T-cell (primary cell): ENCODE data around the gene EYA2. TPM values are rescaled to one million over a fixed set of nuclear protein-coding genes. Genes with fewer than 3 reads are reported as not detected.

Experiments used
- ATAC-seq, 4 experiments: fragments of 200-7000 bp in 3 of 4; fragments of 150-1000 bp in 1 of 4; cut with Tn5 transposase; replicated peaks in 1 of 4; 1 replicate in 3 of 4; 2 replicates in 1 of 4; pipeline ENCODE4 v1.10.0; 2021; ENCODE audit warnings: moderate library complexity in 3 of 4, mild to moderate bottlenecking in 2 of 4, moderate number of reproducible peaks in 1 of 4
- CTCF ChIA-PET, 2 donors: fragments of 300-600 bp; sonication (Branson Sonifier 250); formaldehyde crosslinking; loops; one replicate each; lab custom pipeline; 2022; ENCODE audit warnings: antibody characterized with exemption in 2 of 2; lab: Charles Lee
- POLR2A ChIA-PET, 2 donors: fragments of 300-600 bp; sonication (Branson Sonifier 250); formaldehyde crosslinking; loops; one replicate each; lab custom pipeline; 2022; ENCODE audit warnings: antibody characterized with exemption in 2 of 2; lab: Charles Lee
- DNase-seq, 35 experiments: peaks; one replicate each; pipeline versions ENCODE4 v3.0.0 to v3.0.0-alpha.2; 2013 to 2023
- H3K27ac ChIP-seq: one replicate; pipeline ENCODE4 v1.5.1; 2013; ENCODE audit warnings: low read length
- H3K27me3 ChIP-seq, 2 experiments: replicated peaks in 1 of 2; 1 replicate in 1 of 2; 2 replicates in 1 of 2; pipeline versions ENCODE4 v1.6.1 to v1.7.0; 2013; ENCODE audit warnings: low read length in 1 of 2, mixed read lengths in 1 of 2; ENCODE audit not compliant: control insufficient read depth in 2 of 2, insufficient read depth in 2 of 2; ENCODE audit errors: extremely low read depth in 1 of 2
- H3K36me3 ChIP-seq, 2 donors: 1 replicate in 1 of 2; 2 replicates in 1 of 2; pipeline versions ENCODE4 v1.6.1 to v1.7.0; 2013; ENCODE audit warnings: low read length in 1 of 2; ENCODE audit not compliant: control insufficient read depth in 2 of 2, insufficient read depth in 1 of 2; ENCODE audit errors: extremely low read depth in 1 of 2
- H3K4me1 ChIP-seq, 2 experiments: 1 replicate in 1 of 2; 2 replicates in 1 of 2; pipeline versions ENCODE4 v1.6.1 to v1.7.0; 2013; ENCODE audit warnings: low read length in 2 of 2, mixed read lengths in 1 of 2; ENCODE audit not compliant: insufficient read depth in 2 of 2, control insufficient read depth in 1 of 2; ENCODE audit errors: extremely low read depth in 1 of 2
- H3K4me3 ChIP-seq, 2 donors: 1 replicate in 1 of 2; 2 replicates in 1 of 2; pipeline versions ENCODE4 v1.5.1 to v1.7.0; 2013; ENCODE audit warnings: mild to moderate bottlenecking in 2 of 2, low read length in 1 of 2, moderate library complexity in 1 of 2; ENCODE audit not compliant: control insufficient read depth in 1 of 2; ENCODE audit errors: extremely low read depth in 1 of 2
- H3K9me3 ChIP-seq: 2 replicates; pipeline ENCODE4 v1.7.0; 2013
- H3K27ac Mint-ChIP-seq, 2 donors: one replicate each; pipeline ENCODE4 v1.8.0; 2020 to 2021; ENCODE audit warnings: mild to moderate bottlenecking in 2 of 2, mixed read lengths in 2 of 2
- H3K27me3 Mint-ChIP-seq, 2 donors: one replicate each; pipeline ENCODE4 v1.8.0; 2021 to 2022; ENCODE audit warnings: mixed read lengths in 2 of 2
- H3K36me3 Mint-ChIP-seq: one replicate; pipeline ENCODE4 v1.8.0; 2021; ENCODE audit warnings: mixed read lengths
- H3K4me1 Mint-ChIP-seq, 3 donors: one replicate each; pipeline ENCODE4 v1.8.0; 2020 to 2022; ENCODE audit warnings: mixed read lengths in 3 of 3, mild to moderate bottlenecking in 1 of 3
- H3K4me3 Mint-ChIP-seq, 3 donors: one replicate each; pipeline ENCODE4 v1.8.0; 2020 to 2022; ENCODE audit warnings: mild to moderate bottlenecking in 3 of 3, mixed read lengths in 3 of 3, moderate library complexity in 3 of 3
- H3K9me3 Mint-ChIP-seq, 3 donors: one replicate each; pipeline ENCODE4 v1.8.0; 2020 to 2022; ENCODE audit warnings: mixed read lengths in 3 of 3
- WGBS: methylation state at CpG from one replicate; pipeline ENCODE4 v1.1.5; 2013; ENCODE audit warnings: missing lambda C conversion rate; ENCODE audit not compliant: insufficient coverage; 5-methylcytosine and 5-hydroxymethylcytosine counted together
- total RNA-seq, 35 experiments: library from RNA in 6 of 35; stranded (reverse) in 6 of 35; fragments of 120-200 nt in 1 of 35; gene quantifications; one replicate each; pipeline versions ENCODE4 v1.2.1 to v1.2.4 and lab custom pipeline; 2013 to 2026

EYA2 gene
- total RNA-seq, 5 donors from 2014 or later (not counting 1 experiment from before 2014, with no cell fraction given) = not detected

DNA sequence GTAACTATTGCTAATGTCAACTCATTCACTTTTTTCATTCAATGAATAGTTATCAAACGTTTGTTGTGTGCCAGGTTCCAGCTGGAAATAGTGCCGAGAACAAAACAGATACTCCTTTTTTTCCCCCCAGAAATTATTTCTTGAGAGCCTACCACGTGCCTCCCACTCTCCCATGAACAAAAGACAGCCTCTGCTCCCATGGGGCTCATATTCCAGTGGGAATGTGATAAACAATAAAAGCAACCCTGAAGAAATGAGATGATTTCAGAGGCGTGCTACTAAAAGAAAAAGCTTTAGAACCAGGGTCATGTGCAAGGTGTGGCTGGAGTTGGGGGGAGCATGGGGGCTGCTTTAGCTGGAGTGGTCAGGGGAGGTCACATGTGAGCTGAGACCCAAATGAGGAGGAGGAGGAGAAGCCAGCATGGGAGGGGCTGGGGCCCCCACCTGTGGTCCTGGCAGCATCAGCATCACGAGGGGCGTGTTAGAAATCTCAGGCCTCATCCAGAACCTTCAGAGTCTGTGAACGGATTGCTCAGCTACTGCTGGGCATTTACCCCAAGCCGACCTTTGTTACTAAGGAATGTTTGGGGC, 157.4 kb downstream of the EYA2 start:
- H3K27ac Mint-ChIP-seq = no peak overlapping the region
- no peak for DNase-seq
- Histone ChIP-seq H3K4me3 (no peak overlapping the region), H3K9me3 (no peaks in the 10 kb centered on the region), H3K27me3 (peaks cover 0 to 12% of the 10 kb centered on the region in 2 experiments), H3K27ac (no peak overlapping the region), H3K36me3 (no peaks in the 10 kb centered on the region), H3K4me1 (no peaks in the 10 kb centered on the region)
- H3K9me3 Mint-ChIP-seq = no peaks in the 10 kb centered on the region
- no peak overlapping the region for H3K4me3 Mint-ChIP-seq
- H3K36me3 Mint-ChIP-seq = no peaks in the 10 kb centered on the region
- ATAC-seq = no peak
- ChIA-PET POLR2A (interaction anchor here in 1 of 2 donors (0.6 kb wide), 1 partner anchor 28 kb away, joined by 3 read pairs; no protein-coding TSS in a partner anchor), CTCF (no interaction called here)
- peaks cover 13 to 32% of the 10 kb centered on the region in 2 donors for H3K27me3 Mint-ChIP-seq
- H3K4me1 Mint-ChIP-seq = no peaks in the 10 kb centered on the region
- WGBS = 67% methylated on average over 1 of the region's 8 CpGs

DNA sequence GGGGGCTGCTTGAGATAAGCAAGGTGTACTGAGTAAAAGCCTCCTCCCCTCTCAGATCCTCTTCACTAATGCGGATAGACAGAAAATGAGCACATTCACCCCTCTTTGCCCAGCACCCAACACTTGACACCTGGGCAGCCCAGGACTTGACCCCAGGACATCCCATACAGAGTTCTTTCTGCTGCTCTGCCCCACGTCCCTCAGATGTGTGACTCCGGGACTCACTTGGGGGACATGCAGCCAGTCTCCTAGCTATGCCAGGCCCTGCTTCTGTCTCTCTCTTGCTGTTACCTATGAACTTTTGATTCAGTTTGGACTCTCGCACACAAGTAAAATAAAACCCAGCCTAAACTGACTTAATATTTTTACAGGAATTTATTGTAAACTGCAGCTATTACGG, 159.9 kb downstream of the EYA2 start:
- ChIA-PET CTCF (no interaction called here), POLR2A (no interaction called here)
- Histone ChIP-seq H3K27me3 (peaks cover 0 to 11% of the 10 kb centered on the region in 2 experiments), H3K27ac (no peak overlapping the region), H3K4me3 (no peak overlapping the region), H3K36me3 (no peaks in the 10 kb centered on the region), H3K4me1 (no peaks in the 10 kb centered on the region), H3K9me3 (no peaks in the 10 kb centered on the region)
- no peak overlapping the region for H3K27ac Mint-ChIP-seq
- DNase-seq = no peak
- 85% methylated on average over 3 of the region's 5 CpGs for WGBS
- no peaks in the 10 kb centered on the region for H3K4me1 Mint-ChIP-seq
- no peaks in the 10 kb centered on the region for H3K36me3 Mint-ChIP-seq
- H3K9me3 Mint-ChIP-seq = no peaks in the 10 kb centered on the region
- H3K27me3 Mint-ChIP-seq = peaks cover 15 to 31% of the 10 kb centered on the region in 2 donors
- no peak for ATAC-seq
- no peak overlapping the region for H3K4me3 Mint-ChIP-seq

DNA sequence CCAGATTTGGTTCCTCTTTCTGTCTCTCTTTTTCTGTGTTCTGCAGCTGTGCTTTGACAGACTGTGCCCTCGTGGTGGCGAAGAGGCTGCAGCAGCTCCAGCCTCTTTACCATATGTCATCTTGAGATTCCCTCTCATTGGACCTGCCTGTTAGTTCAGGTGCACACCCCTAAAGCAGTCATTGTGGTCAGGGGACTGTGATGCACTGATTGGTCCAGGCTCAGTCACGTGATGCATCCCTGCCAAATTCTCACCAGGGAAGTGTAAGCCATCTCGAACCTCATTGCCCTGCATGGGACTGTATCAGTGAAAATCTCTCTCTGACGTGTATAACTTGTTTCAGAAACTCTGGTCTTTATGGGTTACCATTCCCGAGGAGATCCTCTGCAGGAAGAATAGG, 160.3 kb downstream of the EYA2 start:
- H3K4me1 ChIP-seq = no peaks in the 10 kb centered on the region
- H3K36me3 ChIP-seq = no peaks in the 10 kb centered on the region
- Mint-ChIP-seq H3K4me3 (no peak overlapping the region), H3K4me1 (no peaks in the 10 kb centered on the region), H3K27ac (no peak overlapping the region), H3K27me3 (peaks cover 14 to 31% of the 10 kb centered on the region in 2 donors), H3K9me3 (no peaks in the 10 kb centered on the region), H3K36me3 (no peaks in the 10 kb centered on the region)
- no peak for DNase-seq
- POLR2A ChIA-PET = no interaction called here
- CTCF ChIA-PET = no interaction called here
- no peak for ATAC-seq
- H3K4me3 ChIP-seq = no peak overlapping the region
- no peaks in the 10 kb centered on the region for H3K9me3 ChIP-seq
- WGBS = 74% methylated on average over 3 of the region's 6 CpGs
- H3K27ac ChIP-seq = no peak overlapping the region
- H3K27me3 ChIP-seq = peaks cover 0 to 9% of the 10 kb centered on the region in 2 experiments

DNA sequence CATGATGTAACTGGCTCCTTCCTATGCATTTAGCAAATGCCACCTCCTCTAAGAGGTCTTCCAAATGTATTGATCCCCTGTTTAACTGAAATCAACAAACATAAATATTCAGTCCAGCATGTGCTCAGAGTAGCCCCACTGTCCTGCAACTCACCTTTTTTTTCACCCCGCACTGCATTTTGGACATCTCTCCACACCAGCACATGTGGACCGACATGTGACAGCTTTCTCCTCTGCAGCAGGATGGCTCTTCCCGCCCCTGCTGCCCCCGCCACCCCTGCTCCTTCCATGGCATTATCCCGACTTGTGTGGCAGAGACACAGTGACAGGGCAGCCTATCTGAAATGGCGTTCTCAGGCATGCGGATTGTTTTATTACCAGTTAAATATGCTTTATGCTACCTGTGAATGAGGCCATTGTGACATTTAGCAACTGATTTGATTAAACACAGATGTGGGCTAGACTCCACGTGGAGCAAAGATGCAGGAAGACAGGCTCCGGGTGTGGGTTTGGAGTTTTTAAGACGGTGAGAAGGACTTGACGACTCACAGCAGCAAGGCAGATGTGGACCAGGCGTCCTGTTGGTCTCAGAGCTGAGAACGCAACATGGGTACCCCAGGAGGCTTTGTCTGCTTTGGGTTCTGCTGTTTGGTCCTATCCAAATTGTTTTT, 161.2 kb downstream of the EYA2 start:
- DNase-seq (no peak), ATAC-seq (no peak)
- Mint-ChIP-seq H3K4me1 (no peaks in the 10 kb centered on the region), H3K36me3 (no peaks in the 10 kb centered on the region), H3K4me3 (no peak overlapping the region), H3K9me3 (no peaks in the 10 kb centered on the region), H3K27ac (no peak overlapping the region), H3K27me3 (peaks cover 11 to 27% of the 10 kb centered on the region in 2 donors)
- no peak overlapping the region for H3K27ac ChIP-seq
- 67% methylated on average over 13 of the region's 13 CpGs for WGBS
- H3K4me3 ChIP-seq = no peak overlapping the region
- H3K36me3 ChIP-seq = no peaks in the 10 kb centered on the region
- H3K27me3 ChIP-seq = peaks cover 0 to 14% of the 10 kb centered on the region in 2 experiments
- no peaks in the 10 kb centered on the region for H3K9me3 ChIP-seq
- ChIA-PET CTCF (interaction anchor here in 1 of 2 donors (0.6 kb wide), 1 partner anchor 226 kb away, joined by 4 read pairs; no protein-coding TSS in a partner anchor), POLR2A (no interaction called here)
- H3K4me1 ChIP-seq = no peaks in the 10 kb centered on the region

DNA sequence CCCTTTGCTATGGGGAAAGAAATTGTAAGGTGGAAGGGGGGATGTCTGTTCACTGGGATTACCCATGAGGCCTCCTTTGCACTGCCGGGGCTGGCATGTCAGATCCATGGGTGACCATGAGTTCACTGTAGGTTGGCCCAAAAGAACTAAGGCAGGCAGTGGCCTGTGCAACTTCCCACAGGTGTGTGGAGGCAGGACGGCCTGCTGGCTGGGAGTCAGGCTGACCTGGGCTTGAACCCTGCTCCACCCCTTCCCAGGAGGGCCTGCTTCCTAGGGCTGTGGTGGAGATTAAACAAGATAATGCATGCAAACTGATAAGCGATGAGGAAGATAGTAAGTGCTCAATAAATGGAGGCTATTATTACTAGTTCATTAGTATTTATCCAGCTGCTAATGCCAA, 163.0 kb downstream of the EYA2 start:
- Histone ChIP-seq H3K27me3 (peaks cover 0 to 22% of the 10 kb centered on the region in 2 experiments), H3K36me3 (no peaks in the 10 kb centered on the region), H3K4me3 (no peak overlapping the region), H3K4me1 (no peaks in the 10 kb centered on the region), H3K27ac (no peak overlapping the region), H3K9me3 (no peaks in the 10 kb centered on the region)
- Mint-ChIP-seq H3K4me3 (no peak overlapping the region), H3K4me1 (no peaks in the 10 kb centered on the region), H3K9me3 (no peaks in the 10 kb centered on the region), H3K27ac (no peak overlapping the region), H3K36me3 (no peaks in the 10 kb centered on the region), H3K27me3 (peaks cover 12 to 20% of the 10 kb centered on the region in 2 donors)
- DNase-seq (no peak), ATAC-seq (no peak)
- POLR2A ChIA-PET = no interaction called here
- 89% methylated on average over 1 of the region's 3 CpGs for WGBS
- CTCF ChIA-PET = no interaction called here

DNA sequence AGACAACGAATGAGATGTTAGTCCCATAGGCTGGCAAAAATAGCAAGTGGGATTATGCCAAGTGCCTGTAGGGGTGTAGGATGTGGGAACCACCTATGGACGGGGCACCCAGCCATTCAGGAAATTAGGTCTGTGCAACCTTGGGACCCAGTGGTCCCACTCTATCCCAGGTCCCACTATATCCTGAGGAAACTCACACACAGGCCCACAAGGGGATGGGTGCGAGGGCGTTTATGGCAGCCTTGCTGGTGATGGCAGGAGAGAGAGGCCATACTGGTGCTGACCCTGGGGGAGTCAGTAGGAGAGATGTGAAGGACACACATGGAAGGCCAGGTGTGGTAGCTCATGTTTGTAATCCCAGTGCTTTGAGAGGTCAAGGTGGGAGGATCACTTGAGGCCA, 163.6 kb downstream of the EYA2 start:
- no peak for DNase-seq
- no peak for ATAC-seq
- peaks cover 0 to 22% of the 10 kb centered on the region in 2 experiments for H3K27me3 ChIP-seq
- H3K9me3 Mint-ChIP-seq = no peaks in the 10 kb centered on the region
- no peak overlapping the region for H3K27ac ChIP-seq
- H3K4me3 Mint-ChIP-seq = no peak overlapping the region
- ChIA-PET CTCF (no interaction called here), POLR2A (no interaction called here)
- no peaks in the 10 kb centered on the region for H3K9me3 ChIP-seq
- no peak overlapping the region for H3K27ac Mint-ChIP-seq
- no peak overlapping the region for H3K4me3 ChIP-seq
- WGBS = 75% methylated on average over 1 of the region's 4 CpGs
- H3K4me1 Mint-ChIP-seq = no peaks in the 10 kb centered on the region
- no peaks in the 10 kb centered on the region for H3K4me1 ChIP-seq
- H3K27me3 Mint-ChIP-seq = peaks cover 12 to 18% of the 10 kb centered on the region in 2 donors
- no peaks in the 10 kb centered on the region for H3K36me3 ChIP-seq
- no peaks in the 10 kb centered on the region for H3K36me3 Mint-ChIP-seq
